ENCODE measurements around the gene MINDY3.
"Not testable (repeated sequence)": the region's sequence is repeated elsewhere in the genome, so short reads cannot be mapped to it uniquely, and the experiment has no call there.

MINDY3 gene

DNA sequence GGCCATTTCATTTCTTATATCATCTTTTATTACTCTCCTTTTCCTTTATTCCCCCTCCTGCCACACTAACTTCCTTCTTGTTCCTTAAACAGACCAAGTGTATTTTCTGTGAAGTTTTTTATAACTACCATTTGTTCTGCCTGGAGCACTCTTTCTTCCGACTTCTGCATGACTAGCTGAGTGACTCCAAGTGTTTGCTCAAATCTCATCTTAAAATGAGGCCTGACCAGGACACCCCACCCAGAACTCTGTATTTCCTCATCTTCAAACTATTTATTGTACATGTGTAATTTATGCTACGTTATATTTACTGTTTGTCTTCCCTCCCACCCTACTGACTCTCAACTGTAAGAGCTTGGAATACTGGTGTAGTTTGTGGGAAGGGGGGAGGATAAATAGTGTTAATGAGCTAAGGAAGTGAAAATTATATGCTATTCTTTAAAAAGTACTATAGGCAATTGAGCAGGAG, 3.2 kb downstream of the MINDY3 start:
- FAIRE-seq (no peak), DNase-seq (ENCODE audit: low spot score) (no peak)

GRCh38 chr10:15856328-15857015, 3.8 kb downstream of the MINDY3 start:
- FAIRE-seq = no peak
- DNase-seq (ENCODE audit: low spot score) = no peak

DNA sequence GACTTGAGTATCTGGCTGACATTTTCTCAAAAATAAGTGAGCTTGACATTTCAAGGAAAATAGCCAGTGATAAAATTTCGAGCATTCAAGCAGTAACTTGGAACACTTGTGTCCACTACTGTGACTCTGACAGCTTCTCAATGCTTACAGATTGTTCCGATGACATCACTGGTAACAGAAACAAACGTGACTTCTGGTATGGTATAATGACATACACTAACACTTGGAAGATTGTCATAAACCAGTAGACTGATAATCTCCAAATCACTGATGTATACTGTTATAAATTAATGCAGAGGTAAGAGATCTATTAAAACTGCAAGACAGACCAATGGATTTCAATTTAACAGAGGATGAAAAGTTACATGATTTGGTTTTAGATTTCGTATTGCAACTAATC, 6.5 kb downstream of the MINDY3 start:
- no peak for FAIRE-seq
- no peak for DNase-seq (ENCODE audit: low spot score)

GRCh38 chr10:15852111-15852557, 8.2 kb downstream of the MINDY3 start:
- FAIRE-seq (no peak), DNase-seq (ENCODE audit: low spot score) (no peak)

DNA sequence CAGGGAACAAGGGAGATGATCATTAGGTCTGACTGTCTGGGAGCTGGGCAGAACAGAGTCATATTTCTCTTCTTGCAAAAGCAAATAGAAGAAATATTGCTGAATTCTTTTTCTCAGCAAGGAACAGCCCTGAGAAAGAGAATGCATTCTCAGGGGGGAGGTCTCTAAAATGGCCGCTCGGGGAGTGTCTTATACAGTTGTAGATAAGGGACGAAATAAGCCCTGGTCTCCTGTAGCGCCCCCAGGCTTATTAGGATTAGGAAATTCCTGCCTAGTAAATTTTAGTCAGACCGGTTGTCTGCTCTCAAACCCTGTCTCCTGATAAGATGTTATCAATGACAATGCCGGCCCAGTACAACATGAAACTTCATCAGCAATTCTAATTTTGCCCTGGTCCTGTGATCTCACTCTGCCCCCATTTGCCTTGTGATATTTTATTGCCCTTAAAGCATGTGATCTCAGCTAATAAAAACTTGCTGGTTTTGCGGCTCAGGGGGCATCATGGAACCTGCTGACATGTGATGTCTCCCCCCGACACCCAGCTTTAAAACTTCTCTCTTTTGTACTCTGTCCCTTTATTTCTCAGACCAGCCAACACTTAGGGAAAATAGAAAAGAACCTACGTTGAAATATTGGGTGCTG, 9.8 kb downstream of the MINDY3 start:
- DNase-seq (ENCODE audit: low spot score); FAIRE-seq: not testable (repeated sequence)

GRCh38 chr10:15849316-15849715, 11.0 kb downstream of the MINDY3 start:
- FAIRE-seq (no peak), DNase-seq (ENCODE audit: low spot score) (no peak)

- DNase-seq (ENCODE audit: low spot score) (no peak), FAIRE-seq (no peak)
Measured at GRCh38 chr10:15847481-15847880, 12.8 kb downstream of the MINDY3 start.

GRCh38 chr10:15844517-15844916, 15.8 kb downstream of the MINDY3 start:
- FAIRE-seq (no peak), DNase-seq (ENCODE audit: low spot score) (no peak)

- no peak for DNase-seq (ENCODE audit: low spot score)
- no peak for FAIRE-seq
Measured at GRCh38 chr10:15843695-15844094, 16.6 kb downstream of the MINDY3 start.

DNA sequence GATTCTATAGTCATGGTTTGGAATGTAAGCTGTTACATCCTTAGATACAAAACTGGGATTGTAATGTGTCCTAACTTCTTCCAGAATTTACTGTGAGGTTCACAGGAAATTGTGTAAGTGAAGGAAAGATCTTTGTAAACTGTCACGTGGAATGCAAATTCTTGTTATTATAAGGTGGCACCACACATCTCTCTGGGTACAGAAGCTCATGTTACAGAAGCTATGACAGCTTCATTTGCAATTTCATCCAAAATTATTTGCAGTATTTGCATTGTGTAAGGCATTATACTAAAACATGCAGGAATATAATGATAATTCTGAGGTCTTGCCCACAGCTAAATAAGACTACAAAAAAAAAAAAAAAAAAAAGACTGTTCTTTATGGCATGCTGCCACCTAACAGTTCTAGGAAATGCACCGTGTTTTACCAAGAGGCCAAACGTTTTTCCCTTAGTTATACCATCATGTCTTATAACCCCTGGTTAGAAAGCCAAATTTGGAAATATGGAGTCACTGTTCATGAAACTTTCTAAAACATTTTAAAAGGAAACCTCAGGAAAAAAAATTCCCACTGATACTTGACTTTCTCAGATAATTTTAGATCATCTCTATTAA, 17.6 kb downstream of the MINDY3 start:
- DNase-seq (ENCODE audit: low spot score) (no peak), FAIRE-seq (no peak)

DNA sequence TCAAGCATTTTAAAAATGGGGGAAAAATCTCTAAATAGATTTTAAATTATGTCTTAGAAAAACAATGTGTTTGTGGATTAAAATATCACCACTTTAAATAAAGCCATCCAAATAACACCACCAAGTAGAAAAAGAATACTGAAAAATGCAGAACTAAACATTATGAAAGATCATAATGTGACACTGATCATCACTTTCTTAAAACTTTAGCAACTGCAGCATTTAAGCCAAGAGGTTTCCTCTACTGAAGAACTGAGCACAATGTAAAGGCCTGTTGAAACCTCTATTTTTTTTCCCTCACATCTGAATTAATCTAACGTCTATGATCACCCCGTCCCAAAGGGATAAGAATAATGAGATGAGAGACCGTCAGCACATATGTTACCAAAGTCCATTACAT, 18.6 kb downstream of the MINDY3 start:
- FAIRE-seq (no peak), DNase-seq (ENCODE audit: low spot score) (no peak)

DNA sequence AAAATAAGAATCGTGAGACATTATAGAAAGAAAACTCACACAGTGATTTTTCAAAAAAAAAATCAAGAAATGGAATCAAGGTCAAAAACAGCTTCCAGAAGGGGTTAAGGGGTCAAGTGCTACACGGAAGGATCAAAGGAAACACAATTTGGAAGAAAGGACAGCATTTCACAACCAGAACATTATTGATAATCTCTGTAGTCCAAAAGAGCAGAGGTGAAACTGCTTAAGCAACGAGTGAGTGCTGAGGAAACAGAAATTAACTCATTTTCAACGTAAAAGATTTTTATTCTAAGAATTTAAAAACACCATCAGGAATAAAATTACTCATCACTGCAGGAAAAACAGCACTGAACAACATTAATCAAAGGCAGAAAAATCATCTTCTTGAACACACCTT, 23.5 kb downstream of the MINDY3 start:
- DNase-seq (ENCODE audit: low spot score) (no peak), FAIRE-seq (no peak)

- DNase-seq (ENCODE audit: low spot score) (no peak), FAIRE-seq (no peak)
Measured at GRCh38 chr10:15829495-15829894, 30.8 kb downstream of the MINDY3 start.

DNA sequence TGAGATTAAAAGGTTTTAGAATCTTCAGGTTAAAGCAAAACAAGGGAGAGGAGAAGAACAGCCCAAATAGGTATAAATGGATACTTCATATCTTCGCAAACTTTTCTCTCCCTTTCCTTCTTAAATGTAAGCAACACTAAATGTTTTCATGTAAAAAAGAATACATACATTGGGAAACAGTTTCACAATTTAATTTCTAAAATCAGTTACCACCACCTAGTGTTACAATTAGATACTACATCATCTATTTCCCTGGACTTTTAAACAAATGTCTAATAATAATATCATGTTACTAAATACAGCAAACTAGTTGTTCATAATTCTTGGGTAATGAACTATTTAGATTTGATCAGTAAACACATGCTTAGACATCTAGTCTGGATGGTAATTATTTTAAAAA, 35.8 kb downstream of the MINDY3 start:
- no peak for DNase-seq (ENCODE audit: low spot score)
- no peak for FAIRE-seq

GRCh38 chr10:15822131-15822530, 38.2 kb downstream of the MINDY3 start:
- no peak for FAIRE-seq
- no peak for DNase-seq (ENCODE audit: low spot score)

GRCh38 chr10:15821046-15821683, 39.1 kb downstream of the MINDY3 start:
- FAIRE-seq (no peak), DNase-seq (ENCODE audit: low spot score) (no peak)

GRCh38 chr10:15817409-15818046, 42.8 kb downstream of the MINDY3 start:
- no peak for DNase-seq (ENCODE audit: low spot score)
- no peak for FAIRE-seq

GRCh38 chr10:15815242-15815885, 44.9 kb downstream of the MINDY3 start:
- DNase-seq (ENCODE audit: low spot score) = no peak
- no peak for FAIRE-seq

DNA sequence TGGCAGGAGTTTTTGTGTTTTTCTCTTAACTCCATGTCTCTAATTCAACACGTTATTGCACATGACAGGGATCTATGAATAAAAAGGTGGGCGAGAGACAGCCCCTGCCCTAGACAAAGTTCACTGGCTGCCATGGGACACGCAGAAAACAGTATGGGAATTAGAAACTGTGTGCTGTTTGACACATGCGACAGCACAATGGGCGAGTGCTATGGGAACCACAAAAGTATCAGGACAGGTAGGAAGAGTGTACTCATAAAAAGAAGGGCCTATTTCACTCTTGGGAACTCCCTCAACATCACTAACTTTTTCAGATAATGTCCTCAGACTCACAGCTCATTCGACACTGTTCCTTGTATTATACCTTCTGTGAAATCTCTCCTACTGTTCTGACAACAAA, 45.7 kb downstream of the MINDY3 start:
- no peak for FAIRE-seq
- no peak for DNase-seq (ENCODE audit: low spot score)

- no peak for FAIRE-seq
- DNase-seq (ENCODE audit: low spot score) = peak; percentile 14
Measured at GRCh38 chr10:15813415-15813814, 46.9 kb downstream of the MINDY3 start.

DNA sequence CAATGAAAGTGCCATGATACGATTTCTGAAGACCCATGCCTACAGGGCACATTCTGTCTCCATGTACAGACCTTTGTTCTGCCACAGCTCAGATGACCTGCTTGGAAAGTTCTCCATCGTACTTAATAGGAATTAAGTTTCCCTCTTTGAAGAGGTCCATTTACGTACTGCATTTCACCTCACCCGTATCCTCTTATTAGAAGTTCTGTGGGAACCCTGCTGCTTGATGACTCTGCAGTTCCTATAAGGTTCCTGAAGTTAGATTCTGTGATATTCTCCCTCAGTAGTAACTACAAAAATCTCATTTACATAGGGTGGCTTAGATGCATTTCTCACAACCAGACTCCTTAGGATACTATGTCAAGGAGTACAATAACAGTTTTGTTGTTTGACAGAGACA, 50.9 kb downstream of the MINDY3 start:
- FAIRE-seq (no peak), DNase-seq (ENCODE audit: low spot score) (no peak)

Measured in urothelium cell line (cell line).